CD4-positive, CD25-positive, alpha-beta regulatory T cell (primary cell): ENCODE results near the gene FNBP1L. TPM values are rescaled to one million over a fixed set of nuclear protein-coding genes. Genes with fewer than 3 reads are reported as not detected.

ENCODE experiments used
- ATAC-seq, 2 donors: fragments of 150-1000 bp; cut with Tn5 transposase; one replicate each; pipeline ENCODE4 v1.10.0; 2021; ENCODE audit warnings: low read depth in 2 of 2, moderate number of reproducible peaks in 2 of 2, moderate library complexity in 1 of 2
- DNase-seq, 3 donors: peaks; one replicate each; pipeline versions ENCODE4 v3.0.0 to v3.0.0-alpha.2; 2012 to 2022; ENCODE audit warnings: mixed read lengths in 1 of 3
- H3K27ac ChIP-seq: one replicate; pipeline ENCODE4 v1.7.0; 2013; ENCODE audit warnings: mild to moderate bottlenecking, low read length; ENCODE audit not compliant: insufficient read depth, poor library complexity, severe bottlenecking
- H3K27me3 ChIP-seq: one replicate; pipeline ENCODE4 v1.7.0; 2013; ENCODE audit warnings: low read length; ENCODE audit not compliant: control insufficient read depth, insufficient read depth
- H3K36me3 ChIP-seq: one replicate; pipeline ENCODE4 v1.7.0; 2013; ENCODE audit warnings: mild to moderate bottlenecking, low read length, moderate library complexity; ENCODE audit not compliant: control insufficient read depth, insufficient read depth
- H3K4me1 ChIP-seq: 2 replicates; pipeline ENCODE4 v1.7.0; 2013; ENCODE audit warnings: mild to moderate bottlenecking, low read length; ENCODE audit not compliant: insufficient read depth, control insufficient read depth, poor library complexity, severe bottlenecking
- H3K4me3 ChIP-seq: one replicate; pipeline ENCODE4 v1.7.0; 2013; ENCODE audit warnings: low read depth, mild to moderate bottlenecking, low read length, moderate library complexity
- H3K9me3 ChIP-seq, 2 experiments: 1 replicate in 1 of 2; 2 replicates in 1 of 2; pipeline ENCODE4 v1.7.0; 2013; ENCODE audit warnings: low read length in 2 of 2, mild to moderate bottlenecking in 1 of 2, moderate library complexity in 1 of 2; ENCODE audit not compliant: control insufficient read depth in 2 of 2
- H3K27ac Mint-ChIP-seq, 3 donors: one replicate each; pipeline ENCODE4 v1.8.0; 2020 to 2022; ENCODE audit warnings: mild to moderate bottlenecking in 3 of 3, mixed read lengths in 3 of 3, moderate library complexity in 2 of 3
- H3K27me3 Mint-ChIP-seq: one replicate; pipeline ENCODE4 v1.8.0; 2022; ENCODE audit warnings: mild to moderate bottlenecking, mixed read lengths
- H3K36me3 Mint-ChIP-seq: one replicate; pipeline ENCODE4 v1.8.0; 2020; ENCODE audit warnings: mixed read lengths
- H3K4me1 Mint-ChIP-seq, 4 donors: one replicate each; pipeline ENCODE4 v1.8.0; 2020 to 2022; ENCODE audit warnings: mixed read lengths in 4 of 4, mild to moderate bottlenecking in 1 of 4
- H3K4me3 Mint-ChIP-seq, 4 donors: one replicate each; pipeline ENCODE4 v1.8.0; 2020 to 2022; ENCODE audit warnings: mild to moderate bottlenecking in 4 of 4, mixed read lengths in 4 of 4, moderate library complexity in 3 of 4
- H3K9me3 Mint-ChIP-seq, 7 donors: one replicate each; pipeline ENCODE4 v1.8.0; 2020 to 2022; ENCODE audit warnings: mixed read lengths in 7 of 7, mild to moderate bottlenecking in 3 of 7, moderate library complexity in 2 of 7
- polyA plus RNA-seq, 4 donors: library from polyadenylated mRNA; unstranded; fragments of 300-500 nt; fragmentation: Illumina TruSeq; gene quantifications; one replicate each; pipeline ENCODE4 v1.2.3, GENCODE V29; 2021
- total RNA-seq: library from RNA; stranded (reverse); gene quantifications from one replicate; pipeline ENCODE4 v1.2.3, GENCODE V29; 2022

Gene FNBP1L
- total and polyA plus RNA-seq, 5 donors from 2014 or later: 0.10 to 2.4 (median 0.34) TPM; not detected in 1

GRCh38 chr1:93436496-93436895 is 11.4 kb upstream of the FNBP1L start:
- no peak overlapping the region for H3K27ac Mint-ChIP-seq
- peaks cover 5% of the 10 kb centered on the region for H3K27me3 ChIP-seq
- H3K9me3 Mint-ChIP-seq: no peaks in the 10 kb centered on the region
- no peak for ATAC-seq
- H3K4me3 Mint-ChIP-seq: no peak overlapping the region
- no peaks in the 10 kb centered on the region for H3K36me3 Mint-ChIP-seq
- no peak overlapping the region for H3K27ac ChIP-seq
- peaks cover 27% of the 10 kb centered on the region for H3K27me3 Mint-ChIP-seq
- no peak overlapping the region for H3K4me3 ChIP-seq
- no peaks in the 10 kb centered on the region for H3K9me3 ChIP-seq
- no peak for DNase-seq
- H3K36me3 ChIP-seq: no peaks in the 10 kb centered on the region
- H3K4me1 Mint-ChIP-seq: peaks cover 0 to 2% (median 0%) of the 10 kb centered on the region in 4 donors
- no peaks in the 10 kb centered on the region for H3K4me1 ChIP-seq

DNA sequence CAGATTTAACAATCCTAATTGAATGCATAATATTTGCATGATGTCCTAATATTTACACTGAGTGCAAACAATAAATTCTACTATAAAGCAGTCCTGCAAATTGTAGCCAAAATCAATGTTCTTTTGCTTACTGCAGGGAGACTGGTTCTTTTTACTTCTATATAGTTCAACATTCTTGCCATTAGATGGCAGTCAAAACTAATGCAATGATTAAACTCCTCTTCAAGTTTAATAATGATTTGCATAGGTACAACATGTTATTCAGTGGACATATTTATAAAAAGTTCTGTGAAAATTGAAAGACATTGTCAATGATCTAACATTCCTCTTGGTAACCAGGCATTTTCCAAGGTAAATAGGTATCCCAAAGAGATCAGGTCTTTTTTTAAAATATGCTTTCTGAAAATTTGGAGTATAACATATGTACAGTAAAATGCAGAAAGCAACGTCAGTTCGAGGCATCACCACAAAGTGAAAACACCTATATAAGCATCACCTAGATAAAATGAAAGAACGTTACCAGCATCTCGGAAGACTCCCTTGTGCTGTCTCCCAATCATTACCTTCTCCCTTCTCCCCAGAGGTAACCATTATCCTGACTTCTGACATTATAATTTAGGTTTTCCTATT is 9.8 kb upstream of the FNBP1L start:
- DNase-seq (peak in 2 of 3 donors; percentile 44 to 53), ATAC-seq (peak in 1 of 2 donors; percentile 52)
- H3K4me3 ChIP-seq: no peak overlapping the region
- H3K27me3 ChIP-seq: peaks cover 5% of the 10 kb centered on the region
- no peak overlapping the region for H3K27ac ChIP-seq
- Mint-ChIP-seq H3K4me1 (peaks cover 0 to 2% (median 0%) of the 10 kb centered on the region in 4 donors), H3K4me3 (no peak overlapping the region), H3K27me3 (peaks cover 34% of the 10 kb centered on the region), H3K27ac (no peak overlapping the region), H3K9me3 (no peaks in the 10 kb centered on the region), H3K36me3 (no peaks in the 10 kb centered on the region)
- no peaks in the 10 kb centered on the region for H3K36me3 ChIP-seq
- no peaks in the 10 kb centered on the region for H3K4me1 ChIP-seq
- H3K9me3 ChIP-seq: no peaks in the 10 kb centered on the region

- no peaks in the 10 kb centered on the region for H3K9me3 ChIP-seq
- no peaks in the 10 kb centered on the region for H3K4me1 ChIP-seq
- H3K4me3 ChIP-seq: no peak overlapping the region
- DNase-seq (no peak), ATAC-seq (no peak)
- Mint-ChIP-seq H3K4me1 (peaks cover 0 to 2% (median 0%) of the 10 kb centered on the region in 4 donors), H3K27ac (no peak overlapping the region), H3K36me3 (no peaks in the 10 kb centered on the region), H3K9me3 (no peaks in the 10 kb centered on the region), H3K4me3 (no peak overlapping the region), H3K27me3 (peaks cover 33% of the 10 kb centered on the region)
- H3K27ac ChIP-seq: no peak overlapping the region
- peaks cover 5% of the 10 kb centered on the region for H3K27me3 ChIP-seq
- H3K36me3 ChIP-seq: no peaks in the 10 kb centered on the region
These were observed 9.2 kb upstream of the FNBP1L start for GRCh38 chr1:93438716-93439115.

DNA sequence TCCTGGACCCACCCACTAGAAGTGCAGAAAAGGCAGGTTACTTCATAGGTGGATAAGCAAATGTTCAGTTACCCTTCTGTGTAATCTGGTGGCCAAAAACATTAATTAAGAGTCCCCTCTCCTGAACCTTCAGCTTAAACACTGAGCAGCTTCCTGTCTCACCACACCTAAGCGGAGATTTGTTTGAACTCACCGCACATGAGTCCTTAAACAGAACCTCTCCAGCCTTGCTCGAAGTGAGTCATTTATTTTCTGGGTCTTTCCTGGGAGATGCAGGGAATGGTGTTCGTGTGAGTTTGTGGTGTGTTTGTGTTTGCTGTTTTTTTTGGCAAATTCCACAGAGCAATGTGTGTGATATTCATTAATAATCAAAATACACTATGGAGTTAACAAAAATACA is 7.6 kb upstream of the FNBP1L start:
- no peak for DNase-seq
- H3K27me3 Mint-ChIP-seq: peaks cover 33% of the 10 kb centered on the region
- ATAC-seq: no peak
- no peak overlapping the region for H3K4me3 Mint-ChIP-seq
- Histone ChIP-seq H3K36me3 (no peaks in the 10 kb centered on the region), H3K27ac (no peak overlapping the region), H3K27me3 (peaks cover 7% of the 10 kb centered on the region), H3K4me1 (no peaks in the 10 kb centered on the region), H3K4me3 (no peak overlapping the region), H3K9me3 (no peaks in the 10 kb centered on the region)
- H3K9me3 Mint-ChIP-seq: no peaks in the 10 kb centered on the region
- no peaks in the 10 kb centered on the region for H3K36me3 Mint-ChIP-seq
- H3K4me1 Mint-ChIP-seq: peaks cover 0 to 2% (median 0%) of the 10 kb centered on the region in 4 donors
- no peak overlapping the region for H3K27ac Mint-ChIP-seq

DNA sequence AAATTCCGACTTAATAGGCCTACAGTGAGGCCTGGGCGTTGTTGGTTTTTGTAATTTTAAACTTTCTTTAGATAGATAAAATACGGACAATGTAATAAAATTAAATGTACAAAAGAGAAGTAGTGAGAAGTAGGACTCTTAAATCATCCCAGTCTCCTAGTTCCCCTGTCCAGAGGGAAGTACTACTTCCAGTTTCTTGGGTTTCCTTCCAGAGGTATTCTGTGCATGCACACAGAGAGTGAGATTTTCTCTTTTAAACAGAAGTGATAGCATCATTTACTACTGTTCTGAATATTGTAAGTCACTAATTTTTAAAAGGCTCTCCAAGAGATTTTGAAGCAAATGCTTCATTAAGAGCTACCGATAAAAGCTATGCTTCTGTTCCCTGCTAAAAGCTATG is 7.2 kb upstream of the FNBP1L start:
- Mint-ChIP-seq H3K36me3 (no peaks in the 10 kb centered on the region), H3K9me3 (no peaks in the 10 kb centered on the region), H3K4me1 (peaks cover 0 to 2% (median 0%) of the 10 kb centered on the region in 4 donors), H3K27ac (no peak overlapping the region), H3K27me3 (peaks cover 38% of the 10 kb centered on the region), H3K4me3 (no peak overlapping the region)
- H3K36me3 ChIP-seq: no peaks in the 10 kb centered on the region
- ATAC-seq (no peak), DNase-seq (no peak)
- peaks cover 7% of the 10 kb centered on the region for H3K27me3 ChIP-seq
- no peak overlapping the region for H3K27ac ChIP-seq
- no peaks in the 10 kb centered on the region for H3K4me1 ChIP-seq
- H3K9me3 ChIP-seq: no peaks in the 10 kb centered on the region
- H3K4me3 ChIP-seq: no peak overlapping the region

GRCh38 chr1:93441589-93441988 is 6.3 kb upstream of the FNBP1L start:
- Mint-ChIP-seq H3K27me3 (peaks cover 46% of the 10 kb centered on the region), H3K9me3 (peaks cover 0 to 3% (median 0%) of the 10 kb centered on the region in 7 donors), H3K36me3 (no peaks in the 10 kb centered on the region), H3K27ac (no peak overlapping the region), H3K4me3 (no peak overlapping the region), H3K4me1 (peaks cover 0 to 4% (median under 1%) of the 10 kb centered on the region in 4 donors)
- DNase-seq: no peak
- no peaks in the 10 kb centered on the region for H3K36me3 ChIP-seq
- peaks cover 9% of the 10 kb centered on the region for H3K27me3 ChIP-seq
- no peaks in the 10 kb centered on the region for H3K9me3 ChIP-seq
- no peak overlapping the region for H3K27ac ChIP-seq
- no peaks in the 10 kb centered on the region for H3K4me1 ChIP-seq
- no peak for ATAC-seq
- H3K4me3 ChIP-seq: no peak overlapping the region

GRCh38 chr1:93442008-93442666 is 5.8 kb upstream of the FNBP1L start:
- H3K4me1 Mint-ChIP-seq: peaks cover 0 to 10% (median 4%) of the 10 kb centered on the region in 4 donors
- ATAC-seq: no peak
- no peak overlapping the region for H3K27ac ChIP-seq
- H3K27ac Mint-ChIP-seq: peak overlapping the region in 1 of 3 donors; percentile 11
- no peaks in the 10 kb centered on the region for H3K36me3 ChIP-seq
- H3K4me1 ChIP-seq: peaks cover 2% of the 10 kb centered on the region
- H3K4me3 Mint-ChIP-seq: no peak overlapping the region
- no peaks in the 10 kb centered on the region for H3K9me3 ChIP-seq
- H3K27me3 Mint-ChIP-seq: peaks cover 51% of the 10 kb centered on the region
- no peaks in the 10 kb centered on the region for H3K36me3 Mint-ChIP-seq
- DNase-seq: no peak
- no peak overlapping the region for H3K4me3 ChIP-seq
- H3K27me3 ChIP-seq: peaks cover 12% of the 10 kb centered on the region
- H3K9me3 Mint-ChIP-seq: peaks cover 0 to 7% (median 0%) of the 10 kb centered on the region in 7 donors

GRCh38 chr1:93442741-93443140 is 5.2 kb upstream of the FNBP1L start:
- no peak overlapping the region for H3K4me3 Mint-ChIP-seq

More at GRCh38 chr1:93442741-93443140, 5.2 kb upstream of the FNBP1L start:
- H3K4me1 Mint-ChIP-seq: peaks cover 0 to 11% (median 7%) of the 10 kb centered on the region in 4 donors
- Histone ChIP-seq H3K9me3 (no peaks in the 10 kb centered on the region), H3K36me3 (no peaks in the 10 kb centered on the region), H3K27me3 (peaks cover 12% of the 10 kb centered on the region), H3K4me1 (peaks cover 7% of the 10 kb centered on the region), H3K27ac (no peak overlapping the region), H3K4me3 (no peak overlapping the region)
- ATAC-seq: no peak
- H3K36me3 Mint-ChIP-seq: no peaks in the 10 kb centered on the region
- H3K27me3 Mint-ChIP-seq: peaks cover 55% of the 10 kb centered on the region
- H3K9me3 Mint-ChIP-seq: peaks cover 0 to 7% (median 0%) of the 10 kb centered on the region in 7 donors
- no peak for DNase-seq
- no peak overlapping the region for H3K27ac Mint-ChIP-seq
